Keratinocyte (primary cell): ENCODE measurements around the gene QPCT.

Experiments used
- EZH2 ChIP-seq: IDR thresholded peaks from one replicate; pipeline ENCODE4 v1.6.1; 2012; ENCODE audit warnings: inconsistent platforms, mild to moderate bottlenecking, low read length, moderate library complexity
- TF ChIP-seq, protein P1 (sequence below), 3 experiments: IDR thresholded peaks in 1 of 3; conservative IDR thresholded peaks in 1 of 3; optimal IDR thresholded peaks in 1 of 3; 2 replicates in 2 of 3; 3 replicates in 1 of 3; pipeline versions ENCODE3 to v1.5.1; 2011; ENCODE audit warnings: low read length in 3 of 3, mild to moderate bottlenecking in 3 of 3, moderate library complexity in 2 of 3, control low read depth in 1 of 3, inconsistent platforms in 1 of 3; ENCODE audit not compliant: insufficient read depth in 2 of 3; ENCODE audit errors: extremely low read depth in 1 of 3

DNA sequence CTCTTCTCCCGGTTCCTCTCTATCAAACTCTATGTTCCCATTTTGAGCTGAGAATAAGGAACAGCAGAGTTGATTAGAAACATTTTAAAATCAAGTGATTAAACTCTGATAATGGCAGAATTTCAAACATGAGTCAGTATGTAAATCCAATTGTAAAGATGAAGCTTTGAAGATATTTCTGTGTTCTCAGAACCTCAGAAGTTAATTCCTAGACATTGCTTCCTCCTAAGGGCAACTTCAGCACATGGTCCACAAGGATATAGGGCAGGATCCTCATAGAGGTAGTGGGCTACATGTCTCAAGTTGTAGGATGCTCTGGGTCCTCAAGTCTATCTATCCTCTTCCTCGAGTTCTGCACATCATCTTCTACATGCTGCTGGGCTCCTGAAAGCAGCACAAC lies 46.3 kb downstream of the QPCT start:
- TF ChIP-seq, protein P1, sequence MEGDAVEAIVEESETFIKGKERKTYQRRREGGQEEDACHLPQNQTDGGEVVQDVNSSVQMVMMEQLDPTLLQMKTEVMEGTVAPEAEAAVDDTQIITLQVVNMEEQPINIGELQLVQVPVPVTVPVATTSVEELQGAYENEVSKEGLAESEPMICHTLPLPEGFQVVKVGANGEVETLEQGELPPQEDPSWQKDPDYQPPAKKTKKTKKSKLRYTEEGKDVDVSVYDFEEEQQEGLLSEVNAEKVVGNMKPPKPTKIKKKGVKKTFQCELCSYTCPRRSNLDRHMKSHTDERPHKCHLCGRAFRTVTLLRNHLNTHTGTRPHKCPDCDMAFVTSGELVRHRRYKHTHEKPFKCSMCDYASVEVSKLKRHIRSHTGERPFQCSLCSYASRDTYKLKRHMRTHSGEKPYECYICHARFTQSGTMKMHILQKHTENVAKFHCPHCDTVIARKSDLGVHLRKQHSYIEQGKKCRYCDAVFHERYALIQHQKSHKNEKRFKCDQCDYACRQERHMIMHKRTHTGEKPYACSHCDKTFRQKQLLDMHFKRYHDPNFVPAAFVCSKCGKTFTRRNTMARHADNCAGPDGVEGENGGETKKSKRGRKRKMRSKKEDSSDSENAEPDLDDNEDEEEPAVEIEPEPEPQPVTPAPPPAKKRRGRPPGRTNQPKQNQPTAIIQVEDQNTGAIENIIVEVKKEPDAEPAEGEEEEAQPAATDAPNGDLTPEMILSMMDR (optimal IDR thresholded peaks at IDR 0.05 in 1 of 3, IDR thresholded peaks at IDR 0.05 in 1 of 3, conservative IDR thresholded peaks at IDR 0.05 in 1 of 3; ENCODE audit: extremely low read depth in 1 of 3, insufficient read depth in 2 of 3, low read length in 3 of 3) = no peak
- no peak for TF ChIP-seq EZH2
